Muscle of leg (tissue), 11 donors: ENCODE measurements around the gene APOE. TPM values are rescaled to one million over a fixed set of nuclear protein-coding genes. Genes with fewer than 3 reads are reported as not detected.

Experiments
- DNase-seq: peaks from one replicate; pipeline ENCODE4 v3.0.0; 2013
- H3K27ac ChIP-seq: one replicate; pipeline ENCODE4 v1.5.1; 2013; ENCODE audit warnings: mild to moderate bottlenecking, low read length, control low read depth
- H3K27me3 ChIP-seq: one replicate; pipeline ENCODE4 v1.6.1; 2013; ENCODE audit warnings: low read length; ENCODE audit not compliant: control insufficient read depth, insufficient read depth
- H3K36me3 ChIP-seq: one replicate; pipeline ENCODE4 v1.6.1; 2013; ENCODE audit warnings: low read length; ENCODE audit not compliant: control insufficient read depth, insufficient read depth
- H3K4me1 ChIP-seq: one replicate; pipeline ENCODE4 v1.6.1; 2013; ENCODE audit warnings: low read length; ENCODE audit not compliant: control insufficient read depth, insufficient read depth
- H3K4me3 ChIP-seq: one replicate; pipeline ENCODE4 v1.5.1; 2013; ENCODE audit warnings: low read length, control low read depth
- H3K9me3 ChIP-seq: replicated peaks from 2 replicates; pipeline ENCODE4 v1.6.1; 2013; ENCODE audit warnings: low read depth, low read length; ENCODE audit not compliant: control insufficient read depth
- WGBS: methylation state at CpG from one replicate; pipeline ENCODE4 v1.1.5; 2013; ENCODE audit warnings: missing lambda C conversion rate; ENCODE audit not compliant: insufficient coverage; 5-methylcytosine and 5-hydroxymethylcytosine counted together
- polyA plus RNA-seq, 8 donors: library from polyadenylated mRNA; unstranded; fragments of 120-200 nt; gene quantifications; one replicate each; pipeline versions ENCODE4 v1.2.1 to v1.2.3, GENCODE V29; 2013; ENCODE audit warnings: inconsistent platforms in 1 of 8, low replicate concordance in 1 of 8; ENCODE audit not compliant: insufficient read length in 8 of 8, insufficient read depth in 1 of 8
- total RNA-seq: library from RNA; stranded (reverse); fragments of 120-200 nt; gene quantifications from one replicate; pipeline ENCODE4 v1.2.4, GENCODE V29; 2013

The APOE gene
- total and polyA plus RNA-seq, 9 donors = 32.7 to 62.3 (median 46.3) TPM

GRCh38 chr19:44892932-44893331 is 12.7 kb upstream of the APOE start:
- H3K27me3 ChIP-seq = no peaks in the 10 kb centered on the region
- no peak overlapping the region for H3K27ac ChIP-seq
- WGBS = 89% methylated on average over 6 of the region's 7 CpGs
- no peak for DNase-seq
- no peak overlapping the region for H3K4me3 ChIP-seq
- H3K9me3 ChIP-seq = no peaks in the 10 kb centered on the region
- peaks cover 59% of the 10 kb centered on the region for H3K36me3 ChIP-seq
- H3K4me1 ChIP-seq = peaks cover 20% of the 10 kb centered on the region

GRCh38 chr19:44893332-44894051 is 12.1 kb upstream of the APOE start:
- H3K27me3 ChIP-seq = no peaks in the 10 kb centered on the region
- H3K4me3 ChIP-seq = no peak overlapping the region
- no peak for DNase-seq
- 88% methylated on average over 12 of the region's 18 CpGs for WGBS
- peaks cover 58% of the 10 kb centered on the region for H3K36me3 ChIP-seq
- no peaks in the 10 kb centered on the region for H3K9me3 ChIP-seq
- peaks cover 20% of the 10 kb centered on the region for H3K4me1 ChIP-seq
- H3K27ac ChIP-seq = no peak overlapping the region

GRCh38 chr19:44894052-44894400 is 11.6 kb upstream of the APOE start:
- H3K4me3 ChIP-seq = no peak overlapping the region
- peaks cover 20% of the 10 kb centered on the region for H3K4me1 ChIP-seq
- no peaks in the 10 kb centered on the region for H3K9me3 ChIP-seq
- WGBS = 82% methylated on average over 2 of the region's 6 CpGs
- H3K27ac ChIP-seq = no peak overlapping the region
- H3K36me3 ChIP-seq = peaks cover 55% of the 10 kb centered on the region
- no peak for DNase-seq
- H3K27me3 ChIP-seq = no peaks in the 10 kb centered on the region

GRCh38 chr19:44894946-44895345 is 10.7 kb upstream of the APOE start:
- Histone ChIP-seq H3K27me3 (no peaks in the 10 kb centered on the region), H3K4me3 (no peak overlapping the region)

GRCh38 chr19:44897835-44898234 is 7.8 kb upstream of the APOE start:
- Histone ChIP-seq H3K27ac (no peak overlapping the region), H3K27me3 (no peaks in the 10 kb centered on the region), H3K9me3 (no peaks in the 10 kb centered on the region), H3K4me1 (no peaks in the 10 kb centered on the region), H3K4me3 (no peak overlapping the region), H3K36me3 (peaks cover 77% of the 10 kb centered on the region)
- WGBS = 90% methylated on average over 8 of the region's 8 CpGs
- DNase-seq = no peak

More at GRCh38 chr19:44894946-44895345, 10.7 kb upstream of the APOE start:
- 87% methylated on average over 9 of the region's 9 CpGs for WGBS
- DNase-seq = no peak
- Histone ChIP-seq H3K27ac (no peak overlapping the region), H3K9me3 (no peaks in the 10 kb centered on the region), H3K36me3 (peaks cover 57% of the 10 kb centered on the region), H3K4me1 (peaks cover 15% of the 10 kb centered on the region)

- H3K4me1 ChIP-seq = peaks cover 16% of the 10 kb centered on the region
- no peaks in the 10 kb centered on the region for H3K9me3 ChIP-seq
- peaks cover 11% of the 10 kb centered on the region for H3K27me3 ChIP-seq
- no peak overlapping the region for H3K27ac ChIP-seq
- H3K4me3 ChIP-seq = no peak overlapping the region
- H3K36me3 ChIP-seq = peaks cover 58% of the 10 kb centered on the region
- no peak for DNase-seq
- WGBS = 93% methylated on average over 7 of the region's 19 CpGs
Observed at GRCh38 chr19:44900328-44901244, 5.0 kb upstream of the APOE start.

GRCh38 chr19:44903216-44903601 is 2.4 kb upstream of the APOE start:
- H3K4me1 ChIP-seq = peaks cover 27% of the 10 kb centered on the region
- H3K27me3 ChIP-seq = peaks cover 22% of the 10 kb centered on the region
- peaks cover 33% of the 10 kb centered on the region for H3K36me3 ChIP-seq
- WGBS = 50% methylated on average over 3 of the region's 15 CpGs
- H3K9me3 ChIP-seq = no peaks in the 10 kb centered on the region
- DNase-seq = no peak
- H3K4me3 ChIP-seq = no peak overlapping the region
- H3K27ac ChIP-seq = no peak overlapping the region

GRCh38 chr19:44903602-44904425 is 1.8 kb upstream of the APOE start:
- H3K27ac ChIP-seq = no peak overlapping the region
- peaks cover 22% of the 10 kb centered on the region for H3K27me3 ChIP-seq
- DNase-seq = peak; percentile 71
- peaks cover 27% of the 10 kb centered on the region for H3K4me1 ChIP-seq
- peaks cover 32% of the 10 kb centered on the region for H3K36me3 ChIP-seq
- H3K4me3 ChIP-seq = no peak overlapping the region
- H3K9me3 ChIP-seq = no peaks in the 10 kb centered on the region
- WGBS = 16% methylated on average over 21 of the region's 24 CpGs

GRCh38 chr19:44904426-44904994 is 1.1 kb upstream of the APOE start:
- peaks cover 32% of the 10 kb centered on the region for H3K36me3 ChIP-seq
- peaks cover 27% of the 10 kb centered on the region for H3K4me1 ChIP-seq
- H3K27me3 ChIP-seq = peaks cover 22% of the 10 kb centered on the region
- H3K9me3 ChIP-seq = no peaks in the 10 kb centered on the region
- no peak overlapping the region for H3K27ac ChIP-seq
- H3K4me3 ChIP-seq = no peak overlapping the region
- no peak for DNase-seq
- 52% methylated on average over 10 of the region's 12 CpGs for WGBS
